PC-9 (cell line): Measurements from ENCODE around the gene ISCA1.

Experiments
- CTCF ChIP-seq: fragments of 200-600 bp; sonication (generic); conservative IDR thresholded peaks from 2 replicates; pipeline ENCODE4 v1.6.1; 2017; ENCODE audit warnings: mixed run types, antibody characterized with exemption, mild to moderate bottlenecking, moderate library complexity
- EZH2 ChIP-seq: fragments of 200-600 bp; sonication (generic); IDR thresholded peaks from 2 replicates; pipeline ENCODE4 v1.8.0; 2017; ENCODE audit warnings: antibody characterized with exemption, low read depth

- TF ChIP-seq CTCF (no peak), EZH2 (no peak)
These were observed 39.0 kb upstream of the ISCA1 start for GRCh38 chr9:86321373-86321772.
